Right atrium auricular region (tissue), 2 donors: ENCODE data around the gene FGFR2. TPM values are rescaled to one million over a fixed set of nuclear protein-coding genes. Genes with fewer than 3 reads are reported as not detected.

Experiments
- DNase-seq: peaks from one replicate; pipeline ENCODE4 v3.0.0-alpha.2; 2019; ENCODE audit warnings: low spot score
- H3K27ac ChIP-seq, 2 donors: fragments of 200-600 bp; sonication (generic); 1 replicate in 1 of 2; 2 replicates in 1 of 2; pipeline ENCODE4 v1.5.1; 2016 to 2019
- H3K27me3 ChIP-seq, 2 donors: fragments of 200-600 bp; sonication (generic); one replicate each; pipeline versions ENCODE4 v1.5.1 to v1.6.0; 2017 to 2019
- H3K36me3 ChIP-seq: fragments of 200-600 bp; sonication (generic); one replicate; pipeline ENCODE4 v1.5.1; 2016
- H3K4me1 ChIP-seq, 2 donors: fragments of 200-600 bp; sonication (generic); one replicate each; pipeline versions ENCODE4 v1.5.1 to v1.6.0; 2017 to 2019
- H3K4me3 ChIP-seq, 2 donors: fragments of 200-600 bp; sonication (generic); 1 replicate in 1 of 2; 2 replicates in 1 of 2; pipeline ENCODE4 v1.5.1; 2017 to 2019; ENCODE audit warnings: mild to moderate bottlenecking in 1 of 2, moderate library complexity in 1 of 2
- H3K9me3 ChIP-seq, 2 donors: fragments of 200-600 bp; sonication (generic); one replicate each; pipeline ENCODE4 v1.5.1; 2019
- total RNA-seq, 2 donors: library from RNA; depleted of rRNA; stranded (reverse); fragments of >200 nt; gene quantifications; one replicate each; pipeline ENCODE4 v1.1.0, GENCODE V29; 2016
- TF ChIP-seq, protein P1 (sequence below), 2 donors: fragments of 200-600 bp; sonication (generic); IDR thresholded peaks; one replicate each; pipeline ENCODE4 v1.5.1; 2019; ENCODE audit warnings: antibody characterized with exemption in 2 of 2

Gene FGFR2
- total RNA-seq, 2 donors from 2014 or later: 2.8 to 19.0 TPM

DNA sequence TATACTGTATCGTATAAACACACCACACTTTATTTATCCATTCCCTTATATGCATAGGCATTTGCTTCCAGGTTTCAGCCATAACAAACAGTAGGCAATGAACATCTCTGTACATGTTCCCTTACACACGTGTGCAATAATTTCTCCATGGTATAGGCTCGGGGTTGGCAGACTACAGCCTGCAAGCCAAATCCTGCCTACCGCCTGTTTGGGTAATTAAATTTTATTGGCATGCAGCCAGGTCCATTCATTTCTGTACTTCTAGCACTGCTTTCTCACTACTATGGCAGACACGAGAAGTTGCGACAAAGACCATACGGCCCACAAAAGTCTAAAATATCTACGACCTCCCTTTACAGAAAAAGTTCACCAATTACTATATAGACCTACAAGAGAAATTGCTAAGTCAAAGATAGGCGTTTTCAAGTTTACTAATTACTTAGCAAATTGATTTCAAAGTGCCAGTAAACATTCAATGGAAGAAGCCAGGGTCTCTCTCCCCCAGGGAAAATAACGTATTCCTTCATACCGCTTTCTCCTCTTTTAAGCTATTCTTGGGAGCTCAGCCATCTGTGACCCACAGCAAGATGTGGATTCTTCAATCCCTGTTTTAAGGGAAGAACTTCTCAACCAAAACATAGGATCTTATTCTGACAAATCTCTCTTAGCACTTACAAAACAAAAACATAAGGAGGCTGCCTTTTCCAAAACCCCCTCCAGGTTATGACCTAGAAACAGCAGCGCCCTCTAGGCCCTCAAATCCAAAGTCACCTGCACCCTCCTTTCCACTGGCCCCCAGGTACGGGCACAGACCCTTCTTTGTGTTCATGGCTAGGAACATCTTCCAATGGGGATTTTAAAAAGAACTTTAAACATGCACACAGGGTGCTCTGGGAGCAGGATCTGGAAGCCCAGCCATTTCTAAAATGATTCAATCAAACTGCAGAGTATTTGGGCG is 100.5 kb downstream of the FGFR2 start:
- Histone ChIP-seq H3K4me3 (no peak overlapping the region), H3K27ac (no peak overlapping the region), H3K36me3 (no peaks in the 10 kb centered on the region), H3K4me1 (no peaks in the 10 kb centered on the region), H3K9me3 (no peaks in the 10 kb centered on the region), H3K27me3 (no peaks in the 10 kb centered on the region)
- TF ChIP-seq, protein P1, sequence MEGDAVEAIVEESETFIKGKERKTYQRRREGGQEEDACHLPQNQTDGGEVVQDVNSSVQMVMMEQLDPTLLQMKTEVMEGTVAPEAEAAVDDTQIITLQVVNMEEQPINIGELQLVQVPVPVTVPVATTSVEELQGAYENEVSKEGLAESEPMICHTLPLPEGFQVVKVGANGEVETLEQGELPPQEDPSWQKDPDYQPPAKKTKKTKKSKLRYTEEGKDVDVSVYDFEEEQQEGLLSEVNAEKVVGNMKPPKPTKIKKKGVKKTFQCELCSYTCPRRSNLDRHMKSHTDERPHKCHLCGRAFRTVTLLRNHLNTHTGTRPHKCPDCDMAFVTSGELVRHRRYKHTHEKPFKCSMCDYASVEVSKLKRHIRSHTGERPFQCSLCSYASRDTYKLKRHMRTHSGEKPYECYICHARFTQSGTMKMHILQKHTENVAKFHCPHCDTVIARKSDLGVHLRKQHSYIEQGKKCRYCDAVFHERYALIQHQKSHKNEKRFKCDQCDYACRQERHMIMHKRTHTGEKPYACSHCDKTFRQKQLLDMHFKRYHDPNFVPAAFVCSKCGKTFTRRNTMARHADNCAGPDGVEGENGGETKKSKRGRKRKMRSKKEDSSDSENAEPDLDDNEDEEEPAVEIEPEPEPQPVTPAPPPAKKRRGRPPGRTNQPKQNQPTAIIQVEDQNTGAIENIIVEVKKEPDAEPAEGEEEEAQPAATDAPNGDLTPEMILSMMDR (IDR thresholded peaks at IDR 0.05): no peak
- no peak for DNase-seq

DNA sequence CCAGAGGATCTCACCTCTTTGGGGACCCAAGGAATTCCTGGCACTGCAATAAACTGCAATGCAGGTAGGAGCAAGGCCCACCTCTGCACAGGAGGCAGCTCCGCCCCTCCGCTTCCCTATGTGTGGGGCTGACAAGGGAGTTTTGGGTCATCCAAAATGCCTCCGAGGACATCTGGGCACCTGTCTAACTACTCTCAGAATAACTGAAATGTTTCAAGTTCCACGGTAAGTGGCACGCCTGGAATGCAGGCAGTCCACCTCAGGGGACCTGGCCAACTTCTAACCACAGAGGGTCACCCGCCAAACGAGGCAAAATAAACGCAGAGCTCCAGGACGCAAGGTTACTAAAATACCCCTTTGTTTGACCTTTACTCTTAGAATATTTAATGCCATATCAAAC is 102.5 kb downstream of the FGFR2 start:
- Histone ChIP-seq H3K4me3 (no peak overlapping the region), H3K4me1 (peaks cover 0 to 3% of the 10 kb centered on the region in 2 donors), H3K27me3 (no peaks in the 10 kb centered on the region), H3K27ac (no peak overlapping the region), H3K36me3 (no peaks in the 10 kb centered on the region), H3K9me3 (no peaks in the 10 kb centered on the region)
- no peak for DNase-seq
- TF ChIP-seq, protein P1 (IDR thresholded peaks at IDR 0.05): no peak

DNA sequence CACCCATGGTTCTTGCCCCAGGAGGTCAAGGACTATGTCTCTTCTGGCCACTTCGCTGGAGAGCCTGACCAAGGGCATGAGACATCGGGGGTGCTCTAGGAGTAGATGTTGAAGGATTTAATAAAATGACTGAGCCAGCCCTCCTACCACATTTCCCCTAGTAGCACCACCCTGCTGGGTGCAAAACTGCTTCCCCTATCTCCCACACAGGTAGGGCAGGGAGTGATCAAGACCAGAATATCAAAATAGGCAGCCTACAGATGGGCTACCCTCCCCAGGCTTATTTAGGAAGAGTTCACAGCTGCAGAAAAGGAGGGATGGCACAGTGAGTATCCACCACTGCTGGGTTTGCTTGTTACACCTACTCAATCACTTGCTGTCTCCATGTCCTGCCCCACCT is 103.9 kb downstream of the FGFR2 start:
- no peaks in the 10 kb centered on the region for H3K9me3 ChIP-seq
- peaks cover 0 to 6% of the 10 kb centered on the region in 2 donors for H3K4me1 ChIP-seq
- TF ChIP-seq, protein P1 (IDR thresholded peaks at IDR 0.05): no peak
- no peaks in the 10 kb centered on the region for H3K36me3 ChIP-seq
- H3K4me3 ChIP-seq: no peak overlapping the region
- H3K27ac ChIP-seq: no peak overlapping the region
- no peak for DNase-seq
- H3K27me3 ChIP-seq: no peaks in the 10 kb centered on the region

DNA sequence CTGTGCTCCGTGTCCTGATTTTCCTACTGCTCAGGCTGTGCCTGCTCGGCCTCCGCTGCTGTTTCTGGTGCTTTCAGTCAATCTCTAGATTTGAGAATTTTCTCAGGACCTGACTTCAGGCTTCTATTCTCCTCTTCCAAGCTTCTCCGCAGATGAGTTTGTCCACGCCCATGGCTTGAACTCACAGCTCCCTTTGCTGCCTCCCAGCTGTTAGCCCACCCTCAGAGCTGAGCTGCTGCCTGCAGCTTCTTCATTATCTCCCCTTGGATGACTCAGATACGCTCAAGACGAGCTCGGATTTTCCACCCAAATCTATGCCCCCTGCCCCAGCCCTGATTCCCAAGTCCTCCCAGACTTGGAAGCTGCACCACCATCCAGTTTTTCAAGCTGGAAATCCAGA is 104.7 kb downstream of the FGFR2 start:
- Histone ChIP-seq H3K36me3 (no peaks in the 10 kb centered on the region), H3K9me3 (no peaks in the 10 kb centered on the region), H3K27ac (no peak overlapping the region), H3K4me1 (peaks cover 0 to 6% of the 10 kb centered on the region in 2 donors), H3K4me3 (no peak overlapping the region), H3K27me3 (no peaks in the 10 kb centered on the region)
- TF ChIP-seq, protein P1 (IDR thresholded peaks at IDR 0.05): no peak
- no peak for DNase-seq

DNA sequence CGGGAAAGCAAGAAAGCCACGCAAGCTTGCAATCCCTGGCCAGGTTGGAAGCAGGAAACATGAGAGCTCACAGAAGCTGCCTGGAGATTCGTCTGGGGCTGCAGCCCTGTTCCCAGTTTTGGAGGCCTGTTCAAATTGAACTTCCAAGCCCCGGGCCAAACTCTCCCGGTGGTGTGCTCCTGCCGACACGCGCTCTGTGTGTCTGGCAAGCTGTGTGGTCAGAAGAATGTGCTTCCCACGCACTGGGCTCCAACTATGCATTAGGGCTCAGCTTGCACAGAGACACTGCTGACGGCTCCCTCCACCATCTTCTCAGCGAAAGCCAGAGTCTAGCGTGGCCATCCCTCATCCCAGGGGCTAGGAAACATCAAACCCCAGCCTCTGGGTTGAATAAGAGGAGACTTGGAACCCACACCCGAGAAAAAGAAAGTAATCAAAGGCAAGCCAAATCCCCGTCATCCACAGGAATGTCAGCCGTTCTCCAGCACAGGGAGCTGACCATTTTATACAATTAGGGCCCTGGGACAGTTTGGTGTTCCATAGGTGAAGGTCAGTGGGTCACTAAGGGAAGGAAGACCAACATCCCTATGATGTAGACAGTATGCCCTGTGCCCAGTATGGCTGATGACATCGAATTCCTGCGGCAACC is 107.2 kb downstream of the FGFR2 start:
- no peaks in the 10 kb centered on the region for H3K36me3 ChIP-seq
- H3K27me3 ChIP-seq: no peaks in the 10 kb centered on the region
- peaks cover 0 to 6% of the 10 kb centered on the region in 2 donors for H3K4me1 ChIP-seq
- H3K9me3 ChIP-seq: no peaks in the 10 kb centered on the region
- no peak overlapping the region for H3K27ac ChIP-seq
- DNase-seq: no peak
- TF ChIP-seq, protein P1 (IDR thresholded peaks at IDR 0.05): no peak
- no peak overlapping the region for H3K4me3 ChIP-seq
